DMS53 treated with DMSO at 0.1 percent for 48 hours (cell line): Measurements from ENCODE around the gene ANKS1A.

Experiments used
- DNase-seq: peaks from one replicate; lab custom pipeline; 2025; ENCODE audit not compliant: unreplicated experiment; lab: John Stamatoyannopoulos, UW

The ANKS1A gene

DNA sequence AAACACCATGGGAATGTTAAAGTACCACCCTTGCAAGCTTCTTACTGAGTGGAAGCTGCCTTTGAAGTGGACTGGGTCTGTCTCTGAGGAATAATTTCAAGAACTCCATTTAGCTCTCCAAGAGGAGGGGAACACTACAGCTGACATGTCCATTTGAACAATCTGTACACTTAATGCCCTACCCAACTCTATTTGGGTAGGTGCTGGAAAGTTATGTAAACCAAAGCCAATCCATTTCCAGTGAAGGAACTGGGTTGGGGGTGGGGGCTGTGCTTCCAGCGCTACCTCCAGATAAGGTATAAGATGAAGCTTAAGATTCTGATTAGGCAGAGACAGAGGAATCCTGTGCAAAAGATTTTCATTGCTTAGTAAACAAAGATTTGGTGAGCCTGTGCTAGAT lies 130.1 kb downstream of the ANKS1A start:
- no peak for DNase-seq

DNA sequence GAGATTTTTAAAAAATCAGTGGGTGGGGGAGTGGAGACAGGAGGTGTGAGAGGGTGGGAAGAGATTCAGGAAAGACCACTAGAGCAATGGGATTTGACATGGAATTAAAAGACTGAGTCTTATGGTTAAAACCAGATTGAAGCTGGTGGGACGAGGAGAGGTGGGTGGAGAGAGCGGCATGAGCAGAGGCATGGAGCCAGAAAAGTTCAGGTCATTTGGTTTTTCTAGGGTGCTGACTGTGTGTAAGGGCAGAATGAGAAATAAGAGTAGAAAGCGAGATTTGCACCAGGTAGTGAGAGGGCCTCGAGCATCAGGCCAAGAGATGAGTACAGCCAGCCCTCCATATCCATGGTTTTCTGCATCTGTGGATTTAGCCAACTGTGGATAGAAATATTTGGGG lies 130.8 kb downstream of the ANKS1A start:
- no peak for DNase-seq

DNA sequence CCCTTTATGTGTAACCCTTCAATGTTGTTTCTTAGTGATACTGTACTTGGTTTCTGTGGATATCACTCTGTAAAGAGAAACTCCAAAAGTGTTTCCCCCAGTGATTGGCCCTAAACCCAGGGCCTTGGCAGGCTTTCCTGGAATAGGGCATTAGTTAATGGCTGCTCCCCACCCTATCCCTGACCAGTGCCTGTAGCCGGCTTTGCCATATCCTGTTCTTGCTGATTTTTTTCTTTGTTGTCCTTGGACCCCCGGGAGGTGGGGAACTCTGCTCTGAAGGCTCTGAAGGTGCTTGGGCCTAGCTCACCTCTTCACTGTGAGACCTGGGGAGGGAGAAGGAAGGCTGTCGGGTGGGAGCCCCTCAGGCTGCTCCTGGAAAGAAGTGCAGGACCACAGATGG lies 131.9 kb downstream of the ANKS1A start:
- no peak for DNase-seq

GRCh38 chr6:35023091-35024000 lies 134.3 kb downstream of the ANKS1A start:
- DNase-seq, result no peak

DNA sequence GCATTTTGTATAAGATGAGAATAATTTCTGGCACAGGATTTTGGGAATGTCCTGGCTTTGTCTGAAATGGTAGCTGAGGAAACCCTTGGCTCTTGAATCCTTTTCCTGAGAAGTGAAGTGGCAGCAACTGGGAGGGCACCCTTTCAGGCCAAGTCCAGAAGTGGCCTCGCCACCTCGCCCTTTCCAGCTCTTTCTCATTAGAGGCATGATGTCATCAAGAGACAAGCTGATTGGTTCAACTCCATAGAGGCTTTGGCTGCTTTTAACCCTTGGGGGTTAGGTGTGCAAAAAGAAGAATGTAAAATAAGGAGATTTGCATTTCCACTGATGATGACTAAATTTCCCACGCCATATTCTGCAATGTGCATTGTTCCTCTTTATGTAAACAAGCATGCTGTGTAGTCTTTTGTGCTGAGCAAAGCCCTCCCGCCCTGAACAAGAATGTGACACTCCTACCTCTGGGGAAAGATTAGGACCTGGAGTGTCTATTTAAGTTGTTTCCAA lies 135.5 kb downstream of the ANKS1A start:
- DNase-seq, result no peak

GRCh38 chr6:35025232-35026188 lies 136.5 kb downstream of the ANKS1A start:
- no peak for DNase-seq

GRCh38 chr6:35026434-35027222 lies 137.6 kb downstream of the ANKS1A start:
- DNase-seq, result no peak

GRCh38 chr6:35027807-35028206 lies 138.8 kb downstream of the ANKS1A start:
- DNase-seq, result no peak

DNA sequence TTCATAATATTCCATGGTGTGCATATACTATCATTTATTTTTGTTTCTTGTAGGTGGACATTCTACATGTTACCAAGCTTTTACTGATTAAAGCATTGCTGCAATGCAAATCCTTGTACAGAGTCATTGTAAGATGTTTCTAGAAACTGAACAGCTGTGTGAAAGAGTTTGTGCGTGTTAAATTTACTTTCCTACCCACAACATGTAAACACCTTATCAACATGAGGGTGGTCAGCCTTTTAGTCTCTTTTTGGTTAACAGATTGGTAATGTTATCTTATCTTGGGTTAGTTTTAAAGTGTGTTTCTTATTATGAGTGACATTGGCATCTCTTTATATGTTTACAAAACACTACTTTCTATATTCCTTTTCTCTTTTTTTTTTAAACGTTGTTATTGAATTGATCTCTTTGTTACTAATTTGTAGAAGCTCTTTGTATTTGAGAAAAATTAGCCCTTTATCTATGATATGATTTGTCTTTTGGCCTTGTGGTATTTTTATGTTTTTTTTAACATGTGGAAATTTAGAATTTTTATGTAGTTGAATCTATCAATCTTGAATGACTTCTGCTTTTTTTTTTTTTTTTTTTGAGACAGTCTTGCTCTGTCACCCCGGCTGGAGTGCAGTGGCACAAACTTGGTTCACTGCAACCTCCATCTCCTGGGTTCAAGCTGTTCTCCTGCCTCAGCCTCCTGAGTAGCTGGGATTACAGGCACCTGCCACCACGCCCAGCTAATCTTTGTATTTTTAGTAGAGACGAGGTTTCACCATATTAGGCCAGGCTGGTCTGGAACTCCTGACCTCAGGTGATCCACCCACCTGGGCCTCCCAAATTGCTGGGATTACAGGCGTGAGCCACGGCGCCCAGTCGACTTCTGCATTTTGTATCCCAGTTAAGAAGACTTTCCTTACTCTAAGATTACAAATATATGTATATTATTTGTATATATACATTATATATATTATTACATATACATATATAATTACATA lies 140.0 kb downstream of the ANKS1A start:
- no peak for DNase-seq

- DNase-seq, result no peak
Measured at GRCh38 chr6:35030099-35030498, 141.0 kb downstream of the ANKS1A start.

GRCh38 chr6:35031611-35032529 lies 142.8 kb downstream of the ANKS1A start:
- no peak for DNase-seq

DNA sequence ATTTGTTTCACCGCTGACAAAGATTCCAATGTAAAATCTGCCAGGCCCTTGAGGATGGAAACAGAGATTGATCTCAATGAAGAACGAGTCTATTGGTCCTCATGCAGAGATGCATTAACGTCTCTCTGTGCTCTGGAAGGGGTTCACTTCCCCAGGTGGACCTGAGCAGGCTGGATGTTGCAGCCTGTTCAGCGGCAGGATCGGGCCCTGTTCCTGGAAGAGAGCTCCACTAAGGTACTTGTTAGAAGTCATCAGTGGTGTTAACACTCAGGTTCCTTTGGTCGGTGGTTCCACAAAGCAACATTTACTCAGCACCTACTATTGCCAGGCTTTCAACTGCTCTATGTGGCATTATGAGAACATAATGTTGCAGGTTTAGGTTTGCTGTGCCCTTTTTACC lies 144.6 kb downstream of the ANKS1A start:
- DNase-seq, result no peak

DNA sequence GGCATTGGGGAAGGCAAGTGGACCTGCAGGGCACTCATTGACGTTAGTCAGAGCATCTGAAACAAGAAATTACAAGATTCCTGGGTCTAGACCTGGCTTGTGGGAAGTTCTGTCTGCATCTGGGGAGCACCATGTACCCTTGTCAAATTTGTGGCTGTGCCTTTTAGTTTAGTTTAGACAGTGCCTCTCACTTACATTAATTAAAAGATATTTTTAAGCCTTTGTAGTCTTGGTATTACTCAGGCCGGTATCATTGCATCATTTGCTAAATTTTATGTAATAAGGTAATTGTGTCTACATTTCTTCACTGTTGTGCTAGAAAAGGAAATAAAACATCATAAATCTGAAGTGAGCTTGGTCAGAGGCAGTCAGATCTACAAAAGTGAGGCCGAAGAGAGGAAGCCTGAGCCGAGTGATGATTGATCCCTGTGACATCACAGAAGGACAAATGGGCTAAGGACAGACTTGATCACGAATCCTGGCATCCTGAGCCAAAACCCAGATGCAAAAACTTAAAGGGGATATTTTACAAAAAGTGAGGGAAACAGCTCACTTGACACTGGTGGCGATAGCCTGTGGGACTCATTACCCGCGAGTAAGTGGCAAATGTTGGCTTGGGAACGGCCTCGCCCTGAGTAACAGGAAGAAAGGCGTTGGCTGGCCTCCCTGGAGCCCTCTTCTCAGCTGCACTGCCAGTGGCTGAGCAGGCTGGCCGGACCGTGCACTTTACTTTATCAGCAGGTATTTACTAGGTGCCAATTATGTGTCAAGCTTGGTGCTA lies 145.5 kb downstream of the ANKS1A start:
- DNase-seq, result no peak

DNA sequence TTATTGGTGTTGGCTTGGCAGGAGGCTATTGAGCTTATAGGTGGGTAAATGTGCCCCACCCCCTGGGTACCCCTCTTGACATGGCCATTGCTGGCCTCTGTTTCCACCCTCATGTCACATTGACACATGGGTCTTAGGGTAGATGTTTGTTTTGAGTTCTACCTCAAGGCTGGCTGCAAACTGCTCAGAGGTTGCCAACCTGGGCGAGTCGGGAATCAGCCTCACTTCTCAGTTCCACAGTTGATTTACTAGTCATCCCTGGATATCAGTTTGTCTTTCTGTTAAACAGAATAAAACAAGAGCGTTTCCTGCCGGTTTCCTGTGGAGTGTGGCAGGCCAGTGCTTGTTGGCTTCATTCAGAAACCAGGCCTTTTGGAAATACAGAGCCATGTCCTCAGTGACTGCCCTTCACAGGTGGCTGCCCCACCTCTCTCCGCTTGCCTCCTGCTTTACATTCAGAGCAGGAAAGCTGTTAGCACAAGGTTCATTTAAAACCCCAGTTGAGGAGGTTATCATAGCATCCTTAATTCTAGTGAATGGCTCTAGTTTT lies 146.5 kb downstream of the ANKS1A start:
- no peak for DNase-seq

- DNase-seq, result no peak
Measured at GRCh38 chr6:35036059-35036827, 147.2 kb downstream of the ANKS1A start.

DNA sequence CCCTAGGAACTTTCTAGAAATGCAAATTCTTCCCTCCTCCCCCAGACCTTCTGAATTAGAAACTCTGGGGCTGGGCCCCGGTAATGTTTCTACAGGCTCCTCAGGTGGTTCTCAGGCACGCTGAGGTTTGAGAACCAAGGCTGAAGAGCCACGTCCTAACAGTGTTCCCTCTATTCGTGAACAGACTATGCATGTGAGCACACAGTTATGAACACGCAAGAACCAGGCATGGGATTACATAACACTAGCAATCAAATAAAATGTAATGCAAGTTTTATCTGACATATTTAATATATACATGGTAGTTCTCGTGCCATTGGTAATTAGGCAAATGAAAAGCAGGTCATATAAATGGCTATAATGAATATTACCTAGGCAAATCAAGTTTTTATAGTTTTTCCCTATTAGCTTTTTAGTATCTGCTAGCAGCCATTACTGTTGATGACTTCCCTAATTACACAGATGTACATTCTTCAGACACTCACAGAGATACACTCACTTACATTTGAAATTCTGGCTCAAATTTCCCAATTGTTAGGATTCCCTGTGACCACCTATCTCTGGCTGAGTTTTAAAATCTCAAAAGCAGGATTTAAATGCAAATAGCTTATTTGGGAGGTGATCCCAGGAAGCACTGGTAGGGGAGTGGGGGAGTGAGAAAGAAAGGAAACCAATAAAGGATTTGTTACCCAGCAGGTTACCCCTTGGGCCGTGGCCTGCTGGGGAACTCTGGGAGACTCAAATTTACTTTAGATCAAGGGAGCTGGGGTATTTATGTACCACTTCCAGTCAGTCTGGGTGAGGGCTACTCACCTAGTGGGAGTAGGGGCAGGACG lies 148.0 kb downstream of the ANKS1A start:
- no peak for DNase-seq
